HepG2 (cell line): ENCODE data around the gene HNRNPA1L2. TPM values are rescaled to one million over a fixed set of nuclear protein-coding genes. Genes with fewer than 3 reads are reported as not detected.

Source experiments
- PITX1 ChIP-seq: sonication (generic); formaldehyde crosslinking; IDR thresholded peaks from 2 replicates; pipeline ENCODE4 v1.5.1; 2020; ENCODE audit warnings: mild to moderate bottlenecking, missing genetic modification reagents
- POLR2A ChIP-seq, 2 experiments: IDR thresholded peaks; 2 replicates each; pipeline ENCODE4 v1.6.1; 2011; ENCODE audit warnings: low read depth in 2 of 2, low read length in 2 of 2, mild to moderate bottlenecking in 1 of 2, moderate library complexity in 1 of 2; ENCODE audit not compliant: insufficient read depth in 1 of 2
- SMAD9 ChIP-seq: sonication (generic); formaldehyde crosslinking; IDR thresholded peaks from 2 replicates; pipeline ENCODE4 v1.5.1; 2020; ENCODE audit warnings: mild to moderate bottlenecking, missing genetic modification reagents
- YEATS2 ChIP-seq: sonication (generic); formaldehyde crosslinking; IDR thresholded peaks from 2 replicates; pipeline ENCODE4 v1.4.0; 2020; ENCODE audit warnings: missing genetic modification reagents, borderline replicate concordance
- ZNF121 ChIP-seq: sonication (generic); formaldehyde crosslinking; IDR thresholded peaks from 2 replicates; pipeline ENCODE4 v1.5.0; 2020; ENCODE audit warnings: mild to moderate bottlenecking, missing genetic modification reagents
- ZNF44 ChIP-seq: sonication (generic); formaldehyde crosslinking; IDR thresholded peaks from 2 replicates; pipeline ENCODE4 v1.5.1; 2020; ENCODE audit warnings: mild to moderate bottlenecking, missing genetic modification reagents
- polyA plus RNA-seq, 8 experiments: library from polyadenylated mRNA; depleted of rRNA in 3 of 8; stranded (reverse) in 7 of 8; unstranded in 1 of 8; fragments of >200 nt; fragmentation: Illumina TruSeq in 4 of 8; extraction: Trizol in 4 of 8; gene quantifications; 2 replicates each; pipeline versions ENCODE4 v1.2.1 to v1.2.3, GENCODE V29; 2011 to 2016; ENCODE audit warnings: low read depth in 4 of 8, missing spikeins in 1 of 8, mixed read lengths in 1 of 8; ENCODE audit not compliant: insufficient read depth in 1 of 8
- total RNA-seq, 5 experiments: library from RNA; depleted of rRNA; stranded (reverse); fragments of >200 nt; fragmentation: Illumina TruSeq; extraction: Trizol; gene quantifications; 2 replicates each; pipeline ENCODE4 v1.2.3, GENCODE V29; 2016; ENCODE audit warnings: low read depth in 1 of 5
- TF ChIP-seq, protein P1 (sequence below): sonication (generic); formaldehyde crosslinking; IDR thresholded peaks from 2 replicates; pipeline ENCODE4 v1.4.0; 2020; ENCODE audit warnings: mild to moderate bottlenecking, missing genetic modification reagents, borderline replicate concordance
- TF ChIP-seq, protein P2 (sequence below): sonication (generic); formaldehyde crosslinking; IDR thresholded peaks from 2 replicates; pipeline ENCODE4 v1.4.0; 2020; ENCODE audit warnings: missing genetic modification reagents; ENCODE audit errors: not compliant biosample characterization

Gene HNRNPA1L2
- total and polyA plus RNA-seq, 2 of the 13 experiments (the other 11 are each of a cell fraction or from before 2014, with no cell fraction given), result 3.6 to 7.1 TPM

GRCh38 chr13:52650731-52651130 is 8.5 kb downstream of the HNRNPA1L2 start (continued):
- TF ChIP-seq, protein P1, sequence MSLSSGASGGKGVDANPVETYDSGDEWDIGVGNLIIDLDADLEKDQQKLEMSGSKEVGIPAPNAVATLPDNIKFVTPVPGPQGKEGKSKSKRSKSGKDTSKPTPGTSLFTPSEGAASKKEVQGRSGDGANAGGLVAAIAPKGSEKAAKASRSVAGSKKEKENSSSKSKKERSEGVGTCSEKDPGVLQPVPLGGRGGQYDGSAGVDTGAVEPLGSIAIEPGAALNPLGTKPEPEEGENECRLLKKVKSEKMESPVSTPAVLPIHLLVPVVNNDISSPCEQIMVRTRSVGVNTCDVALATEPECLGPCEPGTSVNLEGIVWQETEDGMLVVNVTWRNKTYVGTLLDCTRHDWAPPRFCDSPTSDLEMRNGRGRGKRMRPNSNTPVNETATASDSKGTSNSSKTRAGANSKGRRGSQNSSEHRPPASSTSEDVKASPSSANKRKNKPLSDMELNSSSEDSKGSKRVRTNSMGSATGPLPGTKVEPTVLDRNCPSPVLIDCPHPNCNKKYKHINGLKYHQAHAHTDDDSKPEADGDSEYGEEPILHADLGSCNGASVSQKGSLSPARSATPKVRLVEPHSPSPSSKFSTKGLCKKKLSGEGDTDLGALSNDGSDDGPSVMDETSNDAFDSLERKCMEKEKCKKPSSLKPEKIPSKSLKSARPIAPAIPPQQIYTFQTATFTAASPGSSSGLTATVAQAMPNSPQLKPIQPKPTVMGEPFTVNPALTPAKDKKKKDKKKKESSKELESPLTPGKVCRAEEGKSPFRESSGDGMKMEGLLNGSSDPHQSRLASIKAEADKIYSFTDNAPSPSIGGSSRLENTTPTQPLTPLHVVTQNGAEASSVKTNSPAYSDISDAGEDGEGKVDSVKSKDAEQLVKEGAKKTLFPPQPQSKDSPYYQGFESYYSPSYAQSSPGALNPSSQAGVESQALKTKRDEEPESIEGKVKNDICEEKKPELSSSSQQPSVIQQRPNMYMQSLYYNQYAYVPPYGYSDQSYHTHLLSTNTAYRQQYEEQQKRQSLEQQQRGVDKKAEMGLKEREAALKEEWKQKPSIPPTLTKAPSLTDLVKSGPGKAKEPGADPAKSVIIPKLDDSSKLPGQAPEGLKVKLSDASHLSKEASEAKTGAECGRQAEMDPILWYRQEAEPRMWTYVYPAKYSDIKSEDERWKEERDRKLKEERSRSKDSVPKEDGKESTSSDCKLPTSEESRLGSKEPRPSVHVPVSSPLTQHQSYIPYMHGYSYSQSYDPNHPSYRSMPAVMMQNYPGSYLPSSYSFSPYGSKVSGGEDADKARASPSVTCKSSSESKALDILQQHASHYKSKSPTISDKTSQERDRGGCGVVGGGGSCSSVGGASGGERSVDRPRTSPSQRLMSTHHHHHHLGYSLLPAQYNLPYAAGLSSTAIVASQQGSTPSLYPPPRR (CRISPR knock-in tag), result no peak
- no peak for TF ChIP-seq POLR2A (IDR thresholded peaks at IDR 0.05; ENCODE audit: insufficient read depth in 1 of 2, low read depth in 2 of 2, low read length in 2 of 2)
- TF ChIP-seq YEATS2 (CRISPR knock-in tag), result no peak
- no peak for TF ChIP-seq PITX1 (CRISPR knock-in tag)
- no peak for TF ChIP-seq SMAD9 (CRISPR knock-in tag)
- no peak for TF ChIP-seq ZNF44 (CRISPR knock-in tag)
- TF ChIP-seq, protein P2, sequence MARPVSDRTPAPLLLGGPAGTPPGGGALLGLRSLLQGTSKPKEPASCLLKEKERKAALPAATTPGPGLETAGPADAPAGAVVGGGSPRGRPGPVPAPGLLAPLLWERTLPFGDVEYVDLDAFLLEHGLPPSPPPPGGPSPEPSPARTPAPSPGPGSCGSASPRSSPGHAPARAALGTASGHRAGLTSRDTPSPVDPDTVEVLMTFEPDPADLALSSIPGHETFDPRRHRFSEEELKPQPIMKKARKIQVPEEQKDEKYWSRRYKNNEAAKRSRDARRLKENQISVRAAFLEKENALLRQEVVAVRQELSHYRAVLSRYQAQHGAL (CRISPR knock-in tag), result no peak
- TF ChIP-seq ZNF121 (CRISPR knock-in tag), result no peak
